Keratinocyte (primary cell): ENCODE data around the gene TMEM63B.

Source experiments
- CTCF ChIP-seq, 3 experiments: IDR thresholded peaks in 1 of 3; conservative IDR thresholded peaks in 1 of 3; optimal IDR thresholded peaks in 1 of 3; 2 replicates in 2 of 3; 3 replicates in 1 of 3; pipeline versions ENCODE3 to v1.5.1; 2011; ENCODE audit warnings: low read length in 3 of 3, mild to moderate bottlenecking in 3 of 3, moderate library complexity in 2 of 3, control low read depth in 1 of 3, inconsistent platforms in 1 of 3; ENCODE audit not compliant: insufficient read depth in 2 of 3; ENCODE audit errors: extremely low read depth in 1 of 3
- EZH2 ChIP-seq: IDR thresholded peaks from one replicate; pipeline ENCODE4 v1.6.1; 2012; ENCODE audit warnings: inconsistent platforms, mild to moderate bottlenecking, low read length, moderate library complexity

- TF ChIP-seq CTCF (optimal IDR thresholded peaks at IDR 0.05 in 1 of 3, IDR thresholded peaks at IDR 0.05 in 1 of 3, conservative IDR thresholded peaks at IDR 0.05 in 1 of 3; ENCODE audit: extremely low read depth in 1 of 3, insufficient read depth in 2 of 3, low read length in 3 of 3) (no peak), EZH2 (no peak)
Observed at GRCh38 chr6:44079672-44080071, 47.7 kb upstream of the TMEM63B start.
